HPDE6-E6E7 (cell line): Measurements from ENCODE around the gene PRPH.
"Not testable (repeated sequence)": the region's sequence is repeated elsewhere in the genome, so short reads cannot be mapped to it uniquely, and the experiment has no call there.

Experiments
- DNase-seq: peaks from one replicate; pipeline ENCODE4 v3.0.0; 2011; ENCODE audit warnings: missing footprints; ENCODE audit errors: extremely low spot score

Gene PRPH

DNA sequence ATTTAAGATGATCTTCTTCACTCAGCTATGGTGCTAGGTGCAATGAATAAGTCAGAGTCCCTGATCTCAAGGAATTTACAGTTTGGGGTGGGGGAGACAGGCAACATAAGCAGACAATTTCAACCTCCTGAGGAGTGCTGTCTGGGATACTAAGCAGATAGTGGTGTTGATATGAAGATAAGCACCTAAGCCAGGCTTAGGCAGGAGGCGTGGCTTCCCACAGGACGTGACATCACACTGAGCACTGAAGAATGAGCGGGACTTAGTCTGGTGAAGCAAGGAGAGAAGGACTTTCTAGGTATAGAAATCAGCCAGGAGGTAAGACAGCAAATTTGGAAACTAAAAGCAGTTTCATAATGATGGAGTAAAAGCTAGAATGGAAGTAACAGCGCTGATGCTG, 6.8 kb downstream of the PRPH start:
- no peak for DNase-seq

- no peak for DNase-seq
Observed at GRCh38 chr12:49304161-49304560, 9.2 kb downstream of the PRPH start.

- DNase-seq = no peak
Observed at GRCh38 chr12:49305762-49306510, 11.0 kb downstream of the PRPH start.

DNA sequence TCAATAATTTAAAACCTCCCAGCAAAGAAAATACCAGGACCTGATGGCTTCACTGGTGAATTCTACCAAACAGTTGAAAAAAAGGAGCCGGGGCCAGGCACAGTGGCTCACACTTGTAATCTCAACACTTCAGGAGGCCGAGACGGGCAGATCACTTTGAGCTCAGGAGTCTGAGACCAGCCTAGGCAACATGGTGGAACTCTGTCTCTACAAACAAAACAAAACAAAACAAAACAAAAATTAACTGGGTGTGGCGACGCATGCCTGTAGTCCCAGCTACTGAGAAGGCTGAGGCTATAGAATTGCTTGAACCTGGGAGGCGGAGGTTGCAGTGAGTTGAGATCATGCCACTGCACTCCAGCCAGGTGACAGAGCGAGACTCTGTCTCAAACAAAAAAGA, 14.4 kb downstream of the PRPH start:
- DNase-seq = no peak

DNA sequence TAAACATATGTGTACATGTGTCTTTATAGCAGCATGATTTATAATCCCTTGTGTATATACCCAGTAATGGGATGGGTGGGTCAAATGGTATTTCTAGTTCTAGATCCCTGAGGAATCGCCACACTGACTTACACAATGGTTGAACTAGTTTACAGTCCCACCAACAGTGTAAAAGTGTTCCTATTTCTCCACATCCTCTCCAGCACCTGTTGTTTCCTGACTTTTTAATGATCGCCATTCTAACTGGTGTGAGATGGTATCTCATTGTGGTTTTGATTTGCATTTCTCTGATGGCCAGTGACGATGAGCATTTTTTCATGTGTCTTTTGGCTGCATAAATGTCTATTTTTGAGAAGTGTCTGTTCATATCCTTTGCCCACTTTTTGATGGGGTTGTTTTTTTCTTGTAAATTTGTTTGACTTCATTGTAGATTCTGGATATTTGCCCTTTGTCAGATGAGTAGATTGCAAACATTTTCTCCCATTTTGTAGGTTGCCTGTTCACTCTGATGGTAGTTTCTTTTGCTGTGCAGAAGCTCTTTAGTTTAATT, 15.6 kb downstream of the PRPH start:
- DNase-seq = not testable (repeated sequence)

DNA sequence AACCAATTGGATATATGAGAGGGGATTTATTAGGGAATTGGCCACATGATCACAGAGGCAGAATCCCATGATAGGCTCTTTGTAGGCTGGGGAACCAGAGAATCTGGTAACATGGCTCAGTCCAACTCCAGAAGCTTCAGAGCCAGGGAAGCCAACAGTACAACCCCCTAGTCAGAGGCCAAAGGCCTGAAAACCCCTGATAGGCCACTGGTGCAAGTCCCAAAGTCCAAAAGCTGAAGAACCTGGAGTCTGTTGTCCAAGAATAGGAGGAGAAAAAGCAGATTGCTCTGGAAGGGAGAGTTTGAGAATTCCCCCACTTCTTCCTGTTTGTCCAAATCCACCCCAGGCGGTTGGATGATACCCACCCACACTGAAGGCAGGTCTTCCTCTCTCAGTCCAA, 19.9 kb downstream of the PRPH start:
- no peak for DNase-seq

GRCh38 chr12:49317118-49317517, 22.2 kb downstream of the PRPH start:
- not testable (repeated sequence) for DNase-seq

- DNase-seq = not testable (repeated sequence)
Observed at GRCh38 chr12:49320411-49321103, 25.6 kb downstream of the PRPH start.

DNA sequence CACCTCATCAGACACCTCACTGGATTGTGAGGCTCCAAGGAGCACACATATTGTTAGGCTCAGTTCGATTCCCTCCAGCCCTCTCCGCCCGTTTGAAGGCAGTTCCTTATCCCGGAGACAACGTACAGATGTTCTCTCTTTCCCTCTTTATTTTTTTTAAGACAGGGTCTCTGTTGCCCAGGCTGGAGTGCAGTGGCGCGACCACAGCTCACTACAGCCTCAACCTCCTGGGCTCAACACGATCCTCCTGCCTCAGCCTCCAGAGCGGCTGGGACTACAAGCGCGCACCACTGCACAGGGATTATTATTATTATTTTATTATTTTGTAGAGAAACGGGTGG, 27.4 kb downstream of the PRPH start:
- no peak for DNase-seq

GRCh38 chr12:49322708-49323523, 28.0 kb downstream of the PRPH start, which contains the start of gene TROAP:
Gene TROAP, plus strand, starts transcription at chr12:49323255. Its CDS starts 354 bp downstream, at chr12:49323609.
- DNase-seq = peak; percentile 99

GRCh38 chr12:49323524-49324097, 28.7 kb downstream of the PRPH start:
- no peak for DNase-seq

- DNase-seq = no peak
Observed at GRCh38 chr12:49325606-49326005, 30.7 kb downstream of the PRPH start.

DNA sequence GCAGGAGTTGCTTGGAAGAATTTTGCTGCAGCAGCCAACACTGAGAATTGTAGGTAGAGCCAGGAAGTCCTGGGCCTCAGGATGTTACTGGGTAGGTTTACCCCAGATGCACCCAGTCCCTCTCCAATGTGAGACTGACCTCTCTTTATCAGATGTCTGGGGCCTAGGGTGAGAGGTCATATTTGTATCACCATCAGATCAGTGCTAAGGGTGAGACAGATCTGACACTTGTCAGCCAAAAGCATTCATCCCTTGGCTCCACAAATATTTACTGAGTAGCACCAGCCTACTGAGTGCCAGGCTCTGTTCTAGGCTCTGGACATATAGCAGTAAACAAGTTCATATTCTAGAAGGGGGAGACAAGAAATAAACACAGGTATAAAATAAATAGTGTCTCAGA, 32.4 kb downstream of the PRPH start:
- DNase-seq = no peak

- DNase-seq = no peak
Observed at GRCh38 chr12:49327887-49328286, 32.9 kb downstream of the PRPH start.

DNA sequence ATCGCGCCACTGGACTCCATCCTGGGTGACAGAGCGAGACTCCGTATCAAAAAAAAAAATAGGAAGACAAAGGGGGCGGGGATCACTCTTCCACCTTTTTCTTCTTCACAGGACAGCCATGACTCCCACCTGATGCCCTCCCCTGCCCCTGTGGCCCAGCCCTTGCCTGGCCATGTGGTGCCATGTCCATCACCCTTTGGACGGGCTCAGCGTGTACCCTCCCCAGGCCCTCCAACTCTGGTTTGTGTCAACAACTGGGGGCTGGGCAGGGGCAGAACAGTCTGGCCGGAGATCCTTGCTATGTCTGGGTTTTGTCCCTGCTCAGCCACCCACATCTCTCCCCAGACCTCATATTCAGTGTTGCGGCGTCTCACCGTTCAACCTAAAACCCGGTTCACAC, 33.9 kb downstream of the PRPH start:
- no peak for DNase-seq

DNA sequence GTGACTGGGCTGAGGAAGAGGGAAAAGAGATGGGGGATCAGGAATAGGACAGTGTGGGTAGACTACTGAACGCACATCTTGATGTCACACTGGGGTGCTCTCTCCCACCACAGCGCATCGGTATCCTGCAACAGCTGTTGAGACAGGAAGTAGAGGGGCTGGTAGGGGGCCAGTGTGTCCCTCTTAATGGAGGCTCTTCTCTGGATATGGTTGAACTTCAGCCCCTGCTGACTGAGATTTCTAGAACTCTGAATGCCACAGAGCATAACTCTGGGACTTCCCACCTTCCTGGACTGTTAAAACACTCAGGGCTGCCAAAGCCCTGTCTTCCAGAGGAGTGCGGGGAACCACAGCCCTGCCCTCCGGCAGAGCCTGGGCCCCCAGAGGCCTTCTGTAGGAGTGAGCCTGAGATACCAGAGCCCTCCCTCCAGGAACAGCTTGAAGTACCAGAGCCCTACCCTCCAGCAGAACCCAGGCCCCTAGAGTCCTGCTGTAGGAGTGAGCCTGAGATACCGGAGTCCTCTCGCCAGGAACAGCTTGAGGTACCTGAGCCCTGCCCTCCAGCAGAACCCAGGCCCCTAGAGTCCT, 35.2 kb downstream of the PRPH start:
- DNase-seq = no peak

- no peak for DNase-seq
Observed at GRCh38 chr12:49330631-49331379, 35.9 kb downstream of the PRPH start.

DNA sequence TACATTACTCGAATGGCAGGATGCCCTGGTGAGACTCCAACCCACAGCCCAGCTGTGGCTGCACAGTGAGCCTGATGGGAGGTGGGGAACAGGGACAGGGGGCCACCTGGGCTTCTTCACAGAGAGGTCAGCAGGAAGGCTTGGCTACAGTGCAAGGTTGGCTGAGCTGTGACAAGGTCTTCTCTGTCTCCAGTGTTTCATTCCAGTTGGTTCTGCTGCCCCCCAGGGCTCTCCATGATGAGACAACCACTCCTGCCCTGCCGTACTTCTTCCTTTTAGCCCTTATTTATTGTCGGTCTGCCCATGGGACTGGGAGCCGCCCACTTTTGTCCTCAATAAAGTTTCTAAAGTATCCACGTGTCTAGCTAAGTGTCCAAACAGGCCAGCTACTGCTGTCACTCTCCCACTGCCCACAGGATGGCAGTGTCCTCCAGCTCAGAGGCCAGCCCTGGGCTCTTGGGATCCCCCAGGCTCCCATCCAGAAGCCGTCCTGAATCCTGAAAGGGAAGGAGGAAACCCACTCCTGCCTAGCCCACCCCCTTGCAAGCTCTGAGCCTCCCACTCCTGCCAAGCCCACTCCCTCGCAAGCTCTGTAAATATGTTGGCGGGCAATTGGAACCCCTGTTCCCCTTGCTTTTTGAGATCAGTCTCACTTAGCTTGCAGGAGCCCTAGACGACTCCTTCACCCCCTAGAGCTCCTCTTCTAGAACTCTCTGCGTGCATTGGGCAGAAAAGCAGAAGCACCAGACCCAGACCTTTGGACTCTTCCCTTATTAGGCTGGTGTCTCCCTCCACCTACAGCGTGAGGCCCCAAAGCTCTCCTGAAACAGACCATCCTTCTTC, 36.7 kb downstream of the PRPH start:
- DNase-seq = peak; percentile 64

- no peak for DNase-seq
Observed at GRCh38 chr12:49332441-49332861, 37.5 kb downstream of the PRPH start.

DNA sequence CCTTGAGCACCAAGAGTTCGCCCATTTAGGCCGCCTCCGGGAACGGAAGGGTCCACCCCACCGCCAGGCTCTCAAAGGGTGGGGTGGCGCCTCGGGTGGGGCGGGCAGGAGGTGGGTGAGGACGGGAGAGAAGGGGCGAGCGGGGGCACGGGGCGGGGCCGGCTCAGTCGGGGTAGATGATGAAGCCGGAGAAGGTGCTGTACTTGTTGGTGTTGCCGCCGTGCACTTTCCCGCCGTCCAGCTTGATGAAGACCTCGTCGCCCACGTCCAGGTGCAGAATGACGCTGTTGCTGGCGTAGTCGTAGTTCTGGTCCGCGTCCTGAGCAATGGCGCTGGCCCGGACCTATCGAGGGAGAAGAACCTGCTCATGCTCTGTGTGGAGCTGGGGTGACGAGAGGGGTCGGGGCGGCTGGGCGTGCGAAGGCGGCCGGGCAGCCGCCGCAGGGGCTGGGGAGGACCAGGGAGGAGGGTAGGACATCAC, 38.0 kb downstream of the PRPH start:
- no peak for DNase-seq
